Measurements from ENCODE around the gene AK1. TPM values are rescaled to one million over a fixed set of nuclear protein-coding genes. Genes with fewer than 3 reads are reported as not detected.
A peak's percentile ranks its signal among the peaks of the same experiment; 100 is the strongest.

The AK1 gene
- total and polyA plus RNA-seq, 2 of the 13 experiments (the other 11 are each of a cell fraction or from before 2014, with no cell fraction given) = 19.1 to 32.8 TPM

- TF ChIP-seq ZBTB14 (CRISPR knock-in tag; IDR thresholded peaks at IDR 0.05) = no peak
- no peak for TF ChIP-seq KLF15 (CRISPR knock-in tag; IDR thresholded peaks at IDR 0.05; ENCODE audit: borderline replicate concordance)
- TF ChIP-seq, protein P1, sequence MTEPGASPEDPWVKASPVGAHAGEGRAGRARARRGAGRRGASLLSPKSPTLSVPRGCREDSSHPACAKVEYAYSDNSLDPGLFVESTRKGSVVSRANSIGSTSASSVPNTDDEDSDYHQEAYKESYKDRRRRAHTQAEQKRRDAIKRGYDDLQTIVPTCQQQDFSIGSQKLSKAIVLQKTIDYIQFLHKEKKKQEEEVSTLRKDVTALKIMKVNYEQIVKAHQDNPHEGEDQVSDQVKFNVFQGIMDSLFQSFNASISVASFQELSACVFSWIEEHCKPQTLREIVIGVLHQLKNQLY (CRISPR knock-in tag; IDR thresholded peaks at IDR 0.05) = peak; percentile 60; the same call in 1 of the 2 replicates
- peak; percentile 100 for TF ChIP-seq ZNF281 (CRISPR knock-in tag; IDR thresholded peaks at IDR 0.05; ENCODE audit: borderline replicate concordance)
- no peak for TF ChIP-seq THAP7 (CRISPR knock-in tag; IDR thresholded peaks at IDR 0.05)
- TF ChIP-seq ARNTL (CRISPR knock-in tag; IDR thresholded peaks at IDR 0.05) = no peak
- TF ChIP-seq HMG20B (CRISPR knock-in tag; conservative IDR thresholded peaks at IDR 0.05) = 0 out of 2 replicates have a peak, but pooled peaks have one; percentile 54
- TF ChIP-seq ZNF644 (CRISPR knock-in tag; IDR thresholded peaks at IDR 0.05; ENCODE audit: low read depth) = no peak
- TF ChIP-seq SMAD9 (CRISPR knock-in tag; IDR thresholded peaks at IDR 0.05) = no peak
- no peak for TF ChIP-seq ZNF124 (CRISPR knock-in tag; IDR thresholded peaks at IDR 0.05)
- no peak for TF ChIP-seq LBX2 (CRISPR knock-in tag; IDR thresholded peaks at IDR 0.05; ENCODE audit: borderline replicate concordance)
- TF ChIP-seq, protein P2, sequence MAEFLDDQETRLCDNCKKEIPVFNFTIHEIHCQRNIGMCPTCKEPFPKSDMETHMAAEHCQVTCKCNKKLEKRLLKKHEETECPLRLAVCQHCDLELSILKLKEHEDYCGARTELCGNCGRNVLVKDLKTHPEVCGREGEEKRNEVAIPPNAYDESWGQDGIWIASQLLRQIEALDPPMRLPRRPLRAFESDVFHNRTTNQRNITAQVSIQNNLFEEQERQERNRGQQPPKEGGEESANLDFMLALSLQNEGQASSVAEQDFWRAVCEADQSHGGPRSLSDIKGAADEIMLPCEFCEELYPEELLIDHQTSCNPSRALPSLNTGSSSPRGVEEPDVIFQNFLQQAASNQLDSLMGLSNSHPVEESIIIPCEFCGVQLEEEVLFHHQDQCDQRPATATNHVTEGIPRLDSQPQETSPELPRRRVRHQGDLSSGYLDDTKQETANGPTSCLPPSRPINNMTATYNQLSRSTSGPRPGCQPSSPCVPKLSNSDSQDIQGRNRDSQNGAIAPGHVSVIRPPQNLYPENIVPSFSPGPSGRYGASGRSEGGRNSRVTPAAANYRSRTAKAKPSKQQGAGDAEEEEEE (CRISPR knock-in tag; IDR thresholded peaks at IDR 0.05; ENCODE audit: borderline replicate concordance) = no peak
- no peak for TF ChIP-seq ZNF333 (CRISPR knock-in tag; IDR thresholded peaks at IDR 0.05; ENCODE audit: borderline replicate concordance)
- no peak for TF ChIP-seq ZNF776 (CRISPR knock-in tag; IDR thresholded peaks at IDR 0.05)
- no peak for TF ChIP-seq AGO2 (optimal IDR thresholded peaks at IDR 0.05; ENCODE audit: low read depth, low read length)
- no peak for TF ChIP-seq KMT2A (CRISPR knock-in tag; IDR thresholded peaks at IDR 0.05)
- TF ChIP-seq ZNF552 (CRISPR knock-in tag; IDR thresholded peaks at IDR 0.05; ENCODE audit: borderline replicate concordance) = no peak
- TF ChIP-seq HOXA7 (CRISPR knock-in tag; IDR thresholded peaks at IDR 0.05) = no peak
- 0 out of 2 replicates have a peak, but pooled peaks have one; percentile 41 for TF ChIP-seq ZZZ3 (CRISPR knock-in tag; IDR thresholded peaks at IDR 0.05; ENCODE audit: borderline replicate concordance)
- TF ChIP-seq ZNF674 (CRISPR knock-in tag; IDR thresholded peaks at IDR 0.05; ENCODE audit: low read depth) = no peak
- no peak for TF ChIP-seq ARHGAP35 (CRISPR knock-in tag; IDR thresholded peaks at IDR 0.05; ENCODE audit: borderline replicate concordance)
These were observed 26.3 kb upstream of the AK1 start (continued) for GRCh38 chr9:127903557-127904475.

Data from HepG2 (cell line).